ENCODE results near the gene TMEM234.

Gene TMEM234

GRCh38 chr1:32201011-32201855 lies 20.9 kb downstream of the TMEM234 start:
- DNase-seq (ENCODE audit: low read depth, low spot score): no peak
- H3K27ac ChIP-seq: no peak overlapping the region

GRCh38 chr1:32200226-32201010 lies 21.7 kb downstream of the TMEM234 start, which contains the start of gene CCDC28B:
Gene CCDC28B (plus strand): TSS chr1:32200595. CDS start chr1:32201936, 1,341 bp downstream.
- DNase-seq (ENCODE audit: low read depth, low spot score): no peak
- H3K27ac ChIP-seq: peak within 1 kb of the TSS; percentile 40

- peak overlapping the region; percentile 40 for H3K27ac ChIP-seq
- DNase-seq (ENCODE audit: low read depth, low spot score): no peak
Measured at GRCh38 chr1:32199717-32200072, 22.5 kb downstream of the TMEM234 start.

GRCh38 chr1:32199043-32199716 lies 23.0 kb downstream of the TMEM234 start:
- no peak for DNase-seq (ENCODE audit: low read depth, low spot score)
- H3K27ac ChIP-seq: no peak overlapping the region

- H3K27ac ChIP-seq: no peak overlapping the region
- DNase-seq (ENCODE audit: low read depth, low spot score): no peak
Measured at GRCh38 chr1:32198237-32199042, 23.7 kb downstream of the TMEM234 start.

GRCh38 chr1:32197837-32198236 lies 24.3 kb downstream of the TMEM234 start:
- no peak overlapping the region for H3K27ac ChIP-seq
- DNase-seq (ENCODE audit: low read depth, low spot score): no peak

GRCh38 chr1:32197074-32197473 lies 25.1 kb downstream of the TMEM234 start:
- no peak overlapping the region for H3K27ac ChIP-seq
- DNase-seq (ENCODE audit: low read depth, low spot score): no peak

GRCh38 chr1:32195972-32196823 lies 26.0 kb downstream of the TMEM234 start:
- H3K27ac ChIP-seq: no peak overlapping the region
- no peak for DNase-seq (ENCODE audit: low read depth, low spot score)

GRCh38 chr1:32195531-32195930 lies 26.6 kb downstream of the TMEM234 start:
- no peak overlapping the region for H3K27ac ChIP-seq
- no peak for DNase-seq (ENCODE audit: low read depth, low spot score)

GRCh38 chr1:32194984-32195383 lies 27.2 kb downstream of the TMEM234 start:
- no peak overlapping the region for H3K27ac ChIP-seq
- DNase-seq (ENCODE audit: low read depth, low spot score): no peak

GRCh38 chr1:32192220-32192948 lies 29.8 kb downstream of the TMEM234 start:
- H3K27ac ChIP-seq: no peak overlapping the region
- no peak for DNase-seq (ENCODE audit: low read depth, low spot score)

GRCh38 chr1:32187850-32188249 lies 34.3 kb downstream of the TMEM234 start:
- no peak for DNase-seq (ENCODE audit: low read depth, low spot score)

GRCh38 chr1:32186491-32186890 lies 35.7 kb downstream of the TMEM234 start:
- no peak for DNase-seq (ENCODE audit: low read depth, low spot score)
- H3K27ac ChIP-seq: peak overlapping the region; percentile 56

More at GRCh38 chr1:32187850-32188249, 34.3 kb downstream of the TMEM234 start:
- H3K27ac ChIP-seq: no peak overlapping the region

GRCh38 chr1:32186077-32186476 lies 36.1 kb downstream of the TMEM234 start:
- DNase-seq (ENCODE audit: low read depth, low spot score): no peak
- H3K27ac ChIP-seq: peak overlapping the region; percentile 56

- H3K27ac ChIP-seq: no peak overlapping the region
- DNase-seq (ENCODE audit: low read depth, low spot score): no peak
Measured at GRCh38 chr1:32184650-32185049, 37.5 kb downstream of the TMEM234 start.

- no peak for DNase-seq (ENCODE audit: low read depth, low spot score)
- H3K27ac ChIP-seq: no peak overlapping the region
Measured at GRCh38 chr1:32182060-32182459, 40.1 kb downstream of the TMEM234 start.

GRCh38 chr1:32181563-32181962 lies 40.6 kb downstream of the TMEM234 start:
- peak overlapping the region; percentile 88 for H3K27ac ChIP-seq
- no peak for DNase-seq (ENCODE audit: low read depth, low spot score)

GRCh38 chr1:32181065-32181464 lies 41.1 kb downstream of the TMEM234 start:
- H3K27ac ChIP-seq: peak overlapping the region; percentile 88
- DNase-seq (ENCODE audit: low read depth, low spot score): no peak
